GM19023 (cell line): ENCODE measurements around the gene TBL1XR1.
A peak's percentile ranks its signal among the peaks of the same experiment; 100 is the strongest.
"Not testable (repeated sequence)": the region's sequence is repeated elsewhere in the genome, so short reads cannot be mapped to it uniquely, and the experiment has no call there.

ENCODE experiments used
- ATAC-seq: cut with Tn5 transposase; IDR thresholded peaks from one replicate; pipeline ENCODE4 v1.9.1; 2021; ENCODE audit warnings: mild to moderate bottlenecking, moderate library complexity; ENCODE audit not compliant: unreplicated experiment

Gene TBL1XR1

GRCh38 chr3:177184602-177185001 lies 12.7 kb downstream of the TBL1XR1 start:
- ATAC-seq = peak; percentile 89

- no peak for ATAC-seq
Observed at GRCh38 chr3:177182352-177182751, 14.9 kb downstream of the TBL1XR1 start.

DNA sequence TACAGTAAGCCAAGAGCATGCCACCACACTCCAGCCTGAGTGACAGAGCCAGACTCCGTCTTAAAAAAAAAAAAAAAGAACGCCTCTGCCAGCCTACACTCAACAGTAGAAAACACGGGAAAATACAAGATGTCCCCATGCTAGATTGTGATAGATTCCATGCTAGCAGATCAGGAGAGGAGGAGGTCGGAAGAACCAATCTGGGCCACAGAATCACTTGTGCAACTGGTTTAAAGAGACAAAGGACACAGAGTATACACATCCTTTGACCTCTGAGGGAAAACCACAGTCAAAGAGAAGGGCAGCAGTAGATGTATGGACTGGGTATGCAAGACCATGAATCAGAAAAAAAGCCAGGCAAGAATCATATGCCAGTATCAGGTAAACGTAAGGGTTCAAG lies 15.9 kb downstream of the TBL1XR1 start:
- ATAC-seq = no peak

GRCh38 chr3:177180506-177180905 lies 16.8 kb downstream of the TBL1XR1 start:
- ATAC-seq = no peak

GRCh38 chr3:177179281-177180067 lies 17.8 kb downstream of the TBL1XR1 start:
- no peak for ATAC-seq

- ATAC-seq = no peak
Observed at GRCh38 chr3:177177749-177178221, 19.5 kb downstream of the TBL1XR1 start.

DNA sequence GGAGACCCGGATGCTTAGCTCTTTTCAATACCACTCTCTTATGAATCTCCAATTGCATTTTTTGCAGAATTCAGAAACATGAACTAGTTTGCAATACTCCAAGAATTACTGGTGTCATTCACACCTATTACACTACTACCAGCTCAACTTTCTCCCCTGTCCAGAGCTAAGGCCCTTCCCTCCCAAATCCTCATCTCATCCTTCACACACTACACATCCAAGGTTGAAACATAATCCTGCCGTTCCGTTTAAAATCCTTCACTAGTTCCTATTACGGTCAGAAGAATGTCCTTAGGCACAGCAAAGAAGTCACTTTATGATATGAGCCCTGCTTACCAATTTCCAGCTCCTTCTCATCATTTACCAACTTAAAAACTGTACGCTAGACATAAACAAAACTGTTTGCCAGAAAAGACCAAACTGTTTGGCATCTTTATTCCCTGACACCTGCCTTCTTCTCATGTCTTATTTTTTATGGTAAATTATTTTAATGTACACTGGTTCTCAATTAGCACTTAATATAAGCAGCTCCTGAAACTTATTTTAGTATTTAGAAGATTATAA lies 22.6 kb downstream of the TBL1XR1 start:
- ATAC-seq = no peak

- ATAC-seq = no peak
Observed at GRCh38 chr3:177169936-177170722, 27.2 kb downstream of the TBL1XR1 start.

DNA sequence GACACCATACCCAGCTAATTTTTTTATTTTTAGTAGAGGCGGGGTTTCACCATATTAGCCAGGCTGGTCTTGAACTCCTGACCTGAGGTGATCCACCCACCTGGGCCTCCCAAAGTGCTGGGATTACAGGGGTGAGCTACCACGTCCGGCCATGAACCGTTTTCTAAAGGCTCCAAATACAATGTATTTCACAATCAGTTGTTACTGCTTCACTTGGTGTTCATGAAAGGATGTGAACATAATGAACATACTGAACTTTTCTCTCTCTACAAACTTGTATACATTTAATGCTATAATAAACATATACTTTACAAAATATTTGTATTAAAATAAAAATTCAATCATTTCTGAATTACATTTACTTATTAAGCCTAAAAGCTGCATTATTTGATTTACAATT lies 28.9 kb downstream of the TBL1XR1 start:
- no peak for ATAC-seq

GRCh38 chr3:177162742-177163141 lies 34.5 kb downstream of the TBL1XR1 start:
- ATAC-seq = no peak

GRCh38 chr3:177161603-177162002 lies 35.7 kb downstream of the TBL1XR1 start:
- ATAC-seq = not testable (repeated sequence)

DNA sequence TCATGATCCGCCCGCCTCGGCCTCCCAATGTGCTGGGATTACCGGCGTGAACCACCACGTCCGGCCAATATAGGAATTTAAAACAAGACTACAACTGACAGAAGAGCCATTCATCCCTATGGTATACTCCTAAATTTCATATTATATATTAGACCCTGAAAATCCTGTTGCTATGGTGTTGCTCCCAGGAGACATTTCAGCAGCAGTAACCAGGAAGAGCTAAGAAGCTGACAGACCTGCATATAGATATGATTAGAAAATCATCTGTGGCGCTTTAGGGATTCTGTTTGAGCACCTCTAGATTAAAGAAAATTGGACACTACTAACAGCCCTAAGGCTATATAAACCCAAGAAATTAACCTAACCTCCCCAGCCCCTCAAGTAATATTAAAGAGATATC lies 38.8 kb downstream of the TBL1XR1 start:
- ATAC-seq = no peak

DNA sequence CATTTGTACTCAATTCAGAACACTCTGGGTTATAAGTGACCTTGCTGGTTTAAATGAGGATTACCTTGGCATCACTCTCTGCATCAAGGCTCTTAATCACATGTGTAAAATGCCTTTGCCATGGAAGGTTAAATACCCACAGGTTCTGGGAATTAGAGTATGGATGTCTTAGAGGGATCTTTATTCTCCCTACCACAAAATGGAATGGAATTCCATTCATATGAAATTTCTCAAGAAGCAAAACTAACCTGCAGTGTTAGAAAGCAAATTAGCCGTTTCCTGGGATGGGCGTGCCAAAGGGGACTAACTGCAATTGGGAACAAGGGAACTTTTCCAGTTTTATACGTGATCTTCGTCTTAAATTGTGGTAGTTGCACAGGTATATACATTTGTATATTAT lies 39.8 kb downstream of the TBL1XR1 start:
- no peak for ATAC-seq

DNA sequence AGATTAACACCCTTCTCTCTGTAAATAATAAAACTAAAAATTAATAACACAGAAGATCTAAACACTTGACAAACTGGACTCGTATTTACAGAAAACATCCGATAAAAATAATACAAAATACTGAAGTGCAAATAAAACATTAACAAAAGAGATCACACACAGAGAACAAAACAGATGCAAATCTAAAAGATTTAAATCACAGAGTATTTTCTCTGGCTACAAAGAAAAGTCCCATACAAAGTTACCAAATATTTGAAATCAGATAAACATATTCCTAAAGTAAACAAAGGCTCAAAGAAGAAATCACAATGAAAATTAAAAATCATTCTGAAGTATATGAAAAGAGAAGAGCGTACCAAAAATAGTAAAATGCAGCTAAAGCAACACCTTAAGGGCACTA lies 42.5 kb downstream of the TBL1XR1 start:
- ATAC-seq = no peak

DNA sequence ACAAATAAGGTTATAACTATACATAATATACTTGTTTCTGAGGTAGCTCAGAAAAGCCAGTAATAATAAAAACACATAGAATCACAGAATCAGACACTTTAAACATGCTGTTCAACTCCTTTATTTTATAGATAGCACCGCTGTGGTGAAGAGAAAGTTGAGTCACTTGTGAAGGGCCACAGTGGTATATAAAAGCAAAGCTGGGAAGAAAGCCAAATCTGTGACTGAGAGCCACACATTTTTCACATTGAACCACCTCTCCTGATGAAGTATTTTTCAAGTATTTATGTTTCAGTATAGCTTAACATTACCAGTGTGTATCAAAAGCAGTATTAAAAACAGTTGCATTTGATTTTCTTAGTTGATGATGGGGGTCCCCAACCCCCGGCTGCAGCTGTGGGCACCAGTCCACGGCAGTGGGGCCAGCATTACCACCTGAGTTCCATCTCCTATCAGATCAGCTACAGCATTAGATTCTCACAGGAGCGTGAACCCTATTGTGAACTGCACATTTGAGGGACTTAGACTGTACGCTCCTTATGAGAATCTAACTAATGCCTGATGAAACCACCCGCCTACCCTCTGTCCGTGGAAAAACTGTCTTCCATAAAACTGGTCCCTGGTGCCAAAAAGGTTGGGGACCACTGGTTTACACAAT lies 46.2 kb downstream of the TBL1XR1 start:
- ATAC-seq = peak; percentile 76

DNA sequence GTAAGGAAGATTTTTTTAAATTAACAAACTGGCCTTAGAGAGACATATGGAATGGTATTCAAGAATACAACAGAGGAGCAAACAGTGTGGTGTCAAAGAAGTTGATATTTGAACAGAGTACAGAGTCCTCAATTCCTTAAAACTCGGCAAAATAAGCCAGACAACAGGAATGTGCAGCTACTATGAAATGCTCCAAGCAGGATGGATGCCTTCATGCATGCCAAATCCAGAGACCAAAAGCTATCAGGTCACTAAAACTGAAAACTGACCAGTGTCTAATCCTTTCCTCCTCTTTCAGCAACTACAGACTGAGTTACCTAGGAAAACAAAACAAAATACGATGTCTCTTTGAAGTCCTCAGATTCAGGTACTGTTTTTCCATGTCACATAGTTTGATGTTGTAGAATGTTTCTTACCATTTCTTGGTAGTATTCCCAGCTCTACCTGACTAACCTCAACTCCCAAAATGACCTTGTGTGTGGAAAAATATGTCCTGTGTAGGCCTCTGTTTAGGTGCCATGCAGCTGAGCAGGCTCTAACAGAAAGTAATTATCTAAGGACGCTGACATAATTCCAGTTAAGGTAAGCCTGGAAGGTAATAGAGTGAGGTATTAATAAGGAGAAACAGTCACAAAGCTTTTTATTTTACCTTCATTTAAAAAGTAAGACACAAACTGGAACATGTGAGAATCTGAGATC lies 46.9 kb downstream of the TBL1XR1 start:
- ATAC-seq = no peak

GRCh38 chr3:177149106-177149505 lies 48.2 kb downstream of the TBL1XR1 start:
- ATAC-seq = no peak

DNA sequence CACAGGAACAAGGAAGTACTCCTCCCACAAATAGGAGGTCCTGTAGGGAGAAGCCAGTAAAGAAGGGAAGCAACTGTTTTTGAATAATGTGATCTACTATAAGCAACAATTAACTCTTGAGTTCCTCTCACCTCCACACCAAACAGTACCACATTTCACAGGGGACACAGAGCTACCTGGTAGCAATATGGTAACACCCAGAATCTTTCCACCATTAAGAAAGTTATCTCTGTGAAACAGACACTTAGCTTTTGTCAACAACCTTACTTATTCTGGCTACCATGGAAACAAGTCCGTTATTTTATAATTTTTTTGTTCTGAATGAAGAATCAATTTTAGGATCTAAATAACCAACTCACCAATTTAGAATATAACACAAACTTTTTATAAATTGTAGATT lies 49.5 kb downstream of the TBL1XR1 start:
- no peak for ATAC-seq

DNA sequence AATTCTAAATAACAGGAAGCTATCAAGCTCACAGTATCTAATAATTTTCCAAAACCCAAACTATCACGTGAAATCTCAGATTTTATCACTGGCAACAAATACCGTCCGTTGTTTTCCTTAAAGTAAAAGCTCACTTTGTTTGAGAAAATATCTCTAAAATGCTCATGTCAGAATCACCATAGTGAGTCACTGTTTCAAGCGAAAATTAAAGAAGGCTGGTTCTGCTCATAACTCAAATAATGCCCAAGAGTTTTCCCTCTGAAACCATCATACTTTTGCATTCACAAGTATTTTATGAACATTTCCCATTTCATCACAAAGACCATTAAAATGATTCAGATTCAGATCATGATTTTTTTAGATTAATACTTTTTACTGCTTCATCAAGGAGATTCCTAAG lies 50.6 kb downstream of the TBL1XR1 start:
- no peak for ATAC-seq

GRCh38 chr3:177145954-177146353 lies 51.3 kb downstream of the TBL1XR1 start:
- ATAC-seq = no peak

DNA sequence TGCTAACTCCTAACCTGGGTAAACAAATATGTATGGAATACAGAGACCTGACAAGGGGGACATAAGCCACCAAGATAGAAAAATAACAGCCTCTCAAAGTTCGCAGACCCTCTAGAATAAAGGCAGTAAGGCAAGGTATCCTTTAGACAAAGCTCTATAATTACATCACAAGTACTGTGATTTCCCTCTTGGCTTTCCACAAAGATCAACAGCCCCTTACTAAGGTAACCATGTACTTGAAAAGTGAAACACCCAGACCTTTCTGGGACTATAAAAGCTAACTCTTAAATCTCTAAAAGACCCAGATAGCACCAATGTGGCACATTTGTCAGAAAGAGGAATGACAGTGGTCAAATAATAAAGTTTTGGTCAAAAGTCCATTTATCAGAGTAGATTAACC lies 51.9 kb downstream of the TBL1XR1 start:
- no peak for ATAC-seq
